Epithelial cell of proximal tubule (primary cell): ENCODE results near the gene TSEN34. TPM values are rescaled to one million over a fixed set of nuclear protein-coding genes. Genes with fewer than 3 reads are reported as not detected.

Source experiments
- DNase-seq: peaks from one replicate; pipeline ENCODE4 v3.0.0-alpha.2; 2011; ENCODE audit warnings: low read depth
- H3K4me3 ChIP-seq: 2 replicates; pipeline ENCODE4 v1.5.1; 2011; ENCODE audit warnings: low read depth, mild to moderate bottlenecking, low read length
- total RNA-seq: library from RNA; depleted of rRNA; stranded (reverse); fragments of >200 nt; gene quantifications from 2 replicates; pipeline ENCODE4 v1.2.3, GENCODE V29; 2015
- TF ChIP-seq, protein P1 (sequence below): conservative IDR thresholded peaks from 2 replicates; pipeline ENCODE4 v1.5.1; 2012; ENCODE audit warnings: low read depth, mild to moderate bottlenecking, low read length

The TSEN34 gene
- total RNA-seq, 1 donor from 2014 or later: 174 TPM

DNA sequence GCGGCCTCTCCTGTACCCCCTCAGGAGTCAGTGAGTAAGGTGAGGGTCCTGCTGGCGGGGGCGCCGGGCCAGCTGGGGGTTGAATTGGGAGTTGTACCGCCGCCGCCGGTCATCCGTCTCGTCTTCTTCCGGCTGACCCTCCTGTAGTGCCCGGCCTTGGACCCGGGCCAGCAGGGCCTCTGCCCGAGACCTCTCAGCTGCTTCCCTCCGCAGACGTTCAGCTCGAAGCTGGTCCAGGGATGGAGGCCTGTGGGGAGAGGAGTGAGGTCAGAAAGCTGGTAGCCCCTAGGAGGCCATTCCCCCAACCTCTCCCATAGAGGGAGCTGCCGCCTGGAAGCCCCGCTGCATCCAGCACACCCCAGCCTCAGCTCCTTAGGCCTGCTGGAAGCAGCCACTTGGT is 35.4 kb upstream of the TSEN34 start:
- H3K4me3 ChIP-seq: no peak overlapping the region
- DNase-seq: no peak
- TF ChIP-seq, protein P1, sequence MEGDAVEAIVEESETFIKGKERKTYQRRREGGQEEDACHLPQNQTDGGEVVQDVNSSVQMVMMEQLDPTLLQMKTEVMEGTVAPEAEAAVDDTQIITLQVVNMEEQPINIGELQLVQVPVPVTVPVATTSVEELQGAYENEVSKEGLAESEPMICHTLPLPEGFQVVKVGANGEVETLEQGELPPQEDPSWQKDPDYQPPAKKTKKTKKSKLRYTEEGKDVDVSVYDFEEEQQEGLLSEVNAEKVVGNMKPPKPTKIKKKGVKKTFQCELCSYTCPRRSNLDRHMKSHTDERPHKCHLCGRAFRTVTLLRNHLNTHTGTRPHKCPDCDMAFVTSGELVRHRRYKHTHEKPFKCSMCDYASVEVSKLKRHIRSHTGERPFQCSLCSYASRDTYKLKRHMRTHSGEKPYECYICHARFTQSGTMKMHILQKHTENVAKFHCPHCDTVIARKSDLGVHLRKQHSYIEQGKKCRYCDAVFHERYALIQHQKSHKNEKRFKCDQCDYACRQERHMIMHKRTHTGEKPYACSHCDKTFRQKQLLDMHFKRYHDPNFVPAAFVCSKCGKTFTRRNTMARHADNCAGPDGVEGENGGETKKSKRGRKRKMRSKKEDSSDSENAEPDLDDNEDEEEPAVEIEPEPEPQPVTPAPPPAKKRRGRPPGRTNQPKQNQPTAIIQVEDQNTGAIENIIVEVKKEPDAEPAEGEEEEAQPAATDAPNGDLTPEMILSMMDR: no peak

GRCh38 chr19:54156490-54156889 is 34.6 kb upstream of the TSEN34 start:
- TF ChIP-seq, protein P1: no peak
- H3K4me3 ChIP-seq: no peak overlapping the region
- no peak for DNase-seq

DNA sequence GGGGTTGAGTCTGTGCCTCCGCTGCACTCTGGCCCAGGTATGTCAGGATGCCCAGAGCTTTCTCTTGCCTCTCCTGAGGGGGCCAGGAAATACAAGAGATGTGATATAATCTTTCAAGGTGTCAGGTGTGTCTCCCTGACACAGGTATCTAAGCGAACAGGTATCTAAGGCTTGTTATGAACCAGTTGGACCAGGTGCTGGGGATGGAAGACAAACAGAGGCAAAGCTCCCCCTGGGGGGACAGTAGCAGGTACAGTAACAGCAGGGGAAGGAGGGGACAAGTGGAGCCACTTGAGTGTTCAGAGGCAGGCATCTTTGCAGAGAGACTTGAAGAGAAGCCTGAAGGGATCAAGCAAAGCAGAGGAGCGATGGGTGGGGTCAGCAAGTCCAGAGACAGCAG is 34.2 kb upstream of the TSEN34 start:
- TF ChIP-seq, protein P1: no peak
- no peak overlapping the region for H3K4me3 ChIP-seq
- no peak for DNase-seq

- TF ChIP-seq, protein P1: no peak
- no peak for DNase-seq
- peak overlapping the region; percentile 90 for H3K4me3 ChIP-seq
Observed at GRCh38 chr19:54158812-54159351, 32.2 kb upstream of the TSEN34 start.

- TF ChIP-seq, protein P1: peak; percentile 35
- peak within 1 kb of the TSS; percentile 90 for H3K4me3 ChIP-seq
- DNase-seq: peak; percentile 99
Observed at GRCh38 chr19:54159352-54160181, 31.5 kb upstream of the TSEN34 start, which contains the start of gene LENG1. TSS of gene LENG1 (minus strand) at chr19:54159721. CDS start at chr19:54159695, 26 bp downstream.

- DNase-seq: no peak
- TF ChIP-seq, protein P1: no peak
Observed at GRCh38 chr19:54160182-54160811, 30.8 kb upstream of the TSEN34 start.

More at GRCh38 chr19:54160182-54160811, 30.8 kb upstream of the TSEN34 start:
- H3K4me3 ChIP-seq: peak overlapping the region; percentile 85
